ENCODE results near the gene TOMT. TPM values are rescaled to one million over a fixed set of nuclear protein-coding genes. Genes with fewer than 3 reads are reported as not detected.

TOMT gene
- total RNA-seq, 1 experiment from 2014 or later = not detected

DNA sequence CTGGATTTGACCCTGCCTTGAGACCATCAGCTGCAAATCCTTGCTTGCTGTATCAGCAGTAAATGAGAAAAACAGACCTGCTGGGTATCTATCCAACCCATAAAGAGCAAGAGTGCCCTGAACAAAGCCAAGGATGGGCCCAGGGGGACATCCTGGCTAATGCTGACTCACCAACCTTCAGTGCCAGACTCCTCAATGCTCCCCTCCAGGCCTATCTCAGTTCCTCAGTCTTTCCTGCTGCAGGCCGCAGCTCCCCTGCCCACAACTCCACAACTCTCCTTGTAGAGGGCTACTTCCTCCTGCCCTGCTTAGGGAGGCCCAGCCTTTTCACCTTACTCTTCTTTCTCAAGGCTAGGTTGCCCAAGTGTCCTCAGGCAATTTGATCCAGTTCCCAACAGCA, 5.3 kb upstream of the TOMT start:
- H3K27me3 ChIP-seq (ENCODE audit: control insufficient read depth, insufficient read depth, low read length) = no peaks in the 10 kb centered on the region
- ATAC-seq = no peak
- TF ChIP-seq, protein P1, sequence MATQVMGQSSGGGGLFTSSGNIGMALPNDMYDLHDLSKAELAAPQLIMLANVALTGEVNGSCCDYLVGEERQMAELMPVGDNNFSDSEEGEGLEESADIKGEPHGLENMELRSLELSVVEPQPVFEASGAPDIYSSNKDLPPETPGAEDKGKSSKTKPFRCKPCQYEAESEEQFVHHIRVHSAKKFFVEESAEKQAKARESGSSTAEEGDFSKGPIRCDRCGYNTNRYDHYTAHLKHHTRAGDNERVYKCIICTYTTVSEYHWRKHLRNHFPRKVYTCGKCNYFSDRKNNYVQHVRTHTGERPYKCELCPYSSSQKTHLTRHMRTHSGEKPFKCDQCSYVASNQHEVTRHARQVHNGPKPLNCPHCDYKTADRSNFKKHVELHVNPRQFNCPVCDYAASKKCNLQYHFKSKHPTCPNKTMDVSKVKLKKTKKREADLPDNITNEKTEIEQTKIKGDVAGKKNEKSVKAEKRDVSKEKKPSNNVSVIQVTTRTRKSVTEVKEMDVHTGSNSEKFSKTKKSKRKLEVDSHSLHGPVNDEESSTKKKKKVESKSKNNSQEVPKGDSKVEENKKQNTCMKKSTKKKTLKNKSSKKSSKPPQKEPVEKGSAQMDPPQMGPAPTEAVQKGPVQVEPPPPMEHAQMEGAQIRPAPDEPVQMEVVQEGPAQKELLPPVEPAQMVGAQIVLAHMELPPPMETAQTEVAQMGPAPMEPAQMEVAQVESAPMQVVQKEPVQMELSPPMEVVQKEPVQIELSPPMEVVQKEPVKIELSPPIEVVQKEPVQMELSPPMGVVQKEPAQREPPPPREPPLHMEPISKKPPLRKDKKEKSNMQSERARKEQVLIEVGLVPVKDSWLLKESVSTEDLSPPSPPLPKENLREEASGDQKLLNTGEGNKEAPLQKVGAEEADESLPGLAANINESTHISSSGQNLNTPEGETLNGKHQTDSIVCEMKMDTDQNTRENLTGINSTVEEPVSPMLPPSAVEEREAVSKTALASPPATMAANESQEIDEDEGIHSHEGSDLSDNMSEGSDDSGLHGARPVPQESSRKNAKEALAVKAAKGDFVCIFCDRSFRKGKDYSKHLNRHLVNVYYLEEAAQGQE (IDR thresholded peaks at IDR 0.05; ENCODE audit: insufficient read depth in 1 of 2, low read depth in 2 of 2, low read length in 1 of 2) = no peak
- TF ChIP-seq POLR2AphosphoS5 (IDR thresholded peaks at IDR 0.05; ENCODE audit: low read depth, low read length) (no peak), SIN3A (IDR thresholded peaks at IDR 0.05; ENCODE audit: borderline replicate concordance, insufficient read depth, low read depth, low read length) (no peak), TCF7L2 (IDR thresholded peaks at IDR 0.05; ENCODE audit: low read depth, low read length) (no peak)
- TF ChIP-seq, protein P2, sequence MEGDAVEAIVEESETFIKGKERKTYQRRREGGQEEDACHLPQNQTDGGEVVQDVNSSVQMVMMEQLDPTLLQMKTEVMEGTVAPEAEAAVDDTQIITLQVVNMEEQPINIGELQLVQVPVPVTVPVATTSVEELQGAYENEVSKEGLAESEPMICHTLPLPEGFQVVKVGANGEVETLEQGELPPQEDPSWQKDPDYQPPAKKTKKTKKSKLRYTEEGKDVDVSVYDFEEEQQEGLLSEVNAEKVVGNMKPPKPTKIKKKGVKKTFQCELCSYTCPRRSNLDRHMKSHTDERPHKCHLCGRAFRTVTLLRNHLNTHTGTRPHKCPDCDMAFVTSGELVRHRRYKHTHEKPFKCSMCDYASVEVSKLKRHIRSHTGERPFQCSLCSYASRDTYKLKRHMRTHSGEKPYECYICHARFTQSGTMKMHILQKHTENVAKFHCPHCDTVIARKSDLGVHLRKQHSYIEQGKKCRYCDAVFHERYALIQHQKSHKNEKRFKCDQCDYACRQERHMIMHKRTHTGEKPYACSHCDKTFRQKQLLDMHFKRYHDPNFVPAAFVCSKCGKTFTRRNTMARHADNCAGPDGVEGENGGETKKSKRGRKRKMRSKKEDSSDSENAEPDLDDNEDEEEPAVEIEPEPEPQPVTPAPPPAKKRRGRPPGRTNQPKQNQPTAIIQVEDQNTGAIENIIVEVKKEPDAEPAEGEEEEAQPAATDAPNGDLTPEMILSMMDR (IDR thresholded peaks at IDR 0.05) = no peak
- no TSS peak for BruUV-seq (replicated peaks)
- no peak overlapping the region for H3K4me3 ChIP-seq (ENCODE audit: low read depth in 2 of 2, low read length in 2 of 2)
- intact Hi-C loops (cut with micrococcal nuclease; ENCODE audit: unreplicated experiment) (no loop called here), in situ Hi-C loops (cut with HindIII; ENCODE audit: low pct_unique_long_range_greater_than_20kb, low sequenced_read_pairs) (no loop called here)
- ChIA-PET POLR2A (interaction anchor here (0.6 to 0.9 kb wide), 3 partner anchors 12 to 95 kb away, joined by 3 to 6 read pairs (median 4); partner anchors contain the start of gene ANAPC15), CTCF (no interaction called here)
- no peak overlapping the region for H3K27ac ChIP-seq (ENCODE audit: low read length)
- DNase-seq (ENCODE audit: low read depth, low spot score) = no peak
- peaks cover 10% of the 10 kb centered on the region for H3K4me1 ChIP-seq (ENCODE audit: control insufficient read depth, insufficient read depth, low read length)
- H3K9me3 ChIP-seq (ENCODE audit: control insufficient read depth, insufficient read depth, low read depth, low read length) = no peaks in the 10 kb centered on the region
- H3K36me3 ChIP-seq (ENCODE audit: control insufficient read depth, insufficient read depth, low read length) = peaks cover 11% of the 10 kb centered on the region; the same call in 1 of the 2 replicates

DNA sequence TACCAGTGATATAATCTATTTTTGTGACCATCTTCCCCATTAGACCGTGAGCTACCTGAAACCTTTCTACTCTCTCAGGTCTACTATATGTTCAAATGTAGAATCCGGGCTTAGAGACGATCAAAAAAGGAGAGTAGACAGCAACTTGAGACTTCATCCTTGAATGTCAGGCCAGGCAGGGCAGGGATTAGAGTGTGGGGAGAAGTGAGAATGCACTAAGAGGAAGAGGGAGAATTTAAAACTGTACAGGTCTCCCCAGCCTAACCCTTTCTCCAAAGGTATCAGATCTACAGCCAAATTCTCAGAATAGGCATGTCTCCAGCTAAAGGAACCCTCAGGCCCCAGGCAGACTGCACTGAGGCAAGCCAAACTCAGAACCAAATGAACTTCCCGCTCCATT, 3.6 kb upstream of the TOMT start:
- H3K27ac ChIP-seq (ENCODE audit: low read length) = peak overlapping the region; percentile 99
- in situ Hi-C loops (cut with HindIII; ENCODE audit: low pct_unique_long_range_greater_than_20kb, low sequenced_read_pairs) = no loop called here
- no peak for ATAC-seq
- peaks cover 11% of the 10 kb centered on the region; the same call in 1 of the 2 replicates for H3K36me3 ChIP-seq (ENCODE audit: control insufficient read depth, insufficient read depth, low read length)
- ChIA-PET POLR2A (no interaction called here), CTCF (interaction anchor here (0.5 to 0.6 kb wide), 2 partner anchors 17 to 77 kb away, joined by 5 to 6 read pairs; no protein-coding TSS in a partner anchor)
- TSS peak; percentile 86 for BruUV-seq (replicated peaks)
- H3K9me3 ChIP-seq (ENCODE audit: control insufficient read depth, insufficient read depth, low read depth, low read length) = no peaks in the 10 kb centered on the region
- no peak for TF ChIP-seq SIN3A (IDR thresholded peaks at IDR 0.05; ENCODE audit: borderline replicate concordance, insufficient read depth, low read depth, low read length)
- no peak for TF ChIP-seq TCF7L2 (IDR thresholded peaks at IDR 0.05; ENCODE audit: low read depth, low read length)
- TF ChIP-seq, protein P1 (IDR thresholded peaks at IDR 0.05; ENCODE audit: insufficient read depth in 1 of 2, low read depth in 2 of 2, low read length in 1 of 2) = no peak
- TF ChIP-seq, protein P2 (IDR thresholded peaks at IDR 0.05) = no peak
- TF ChIP-seq POLR2AphosphoS5 (IDR thresholded peaks at IDR 0.05; ENCODE audit: low read depth, low read length) = no peak
- H3K4me1 ChIP-seq (ENCODE audit: control insufficient read depth, insufficient read depth, low read length) = peaks cover 10% of the 10 kb centered on the region
- no peak for DNase-seq (ENCODE audit: low read depth, low spot score)
- H3K27me3 ChIP-seq (ENCODE audit: control insufficient read depth, insufficient read depth, low read length) = no peaks in the 10 kb centered on the region
- peak overlapping the region; percentile 98 to 100 for H3K4me3 ChIP-seq (ENCODE audit: low read depth in 2 of 2, low read length in 2 of 2)
- intact Hi-C loops (cut with micrococcal nuclease; ENCODE audit: unreplicated experiment) = no loop called here
